Thymus (tissue), 11 donors: ENCODE data around the gene OXCT1. TPM values are rescaled to one million over a fixed set of nuclear protein-coding genes. Genes with fewer than 3 reads are reported as not detected.

Source experiments
- DNase-seq, 9 donors: peaks; one replicate each; pipeline ENCODE4 v3.0.0-alpha.2; 2013; ENCODE audit warnings: low spot score in 9 of 9, low read depth in 6 of 9, missing footprints in 1 of 9
- H3K27ac ChIP-seq, 2 donors: one replicate each; pipeline ENCODE4 v1.5.1; 2013; ENCODE audit warnings: control low read depth in 1 of 2, low read depth in 1 of 2, low read length in 1 of 2, mild to moderate bottlenecking in 1 of 2, moderate library complexity in 1 of 2
- H3K27me3 ChIP-seq, 2 donors: one replicate each; pipeline ENCODE4 v1.5.1; 2013; ENCODE audit warnings: low read length in 1 of 2; ENCODE audit not compliant: control insufficient read depth in 2 of 2, insufficient read depth in 1 of 2
- H3K36me3 ChIP-seq, 2 donors: one replicate each; pipeline ENCODE4 v1.5.1; 2013; ENCODE audit warnings: low read length in 1 of 2, mild to moderate bottlenecking in 1 of 2, moderate library complexity in 1 of 2; ENCODE audit not compliant: control insufficient read depth in 2 of 2, insufficient read depth in 2 of 2
- H3K4me1 ChIP-seq, 2 donors: one replicate each; pipeline ENCODE4 v1.5.1; 2013; ENCODE audit warnings: low read length in 2 of 2; ENCODE audit not compliant: control insufficient read depth in 2 of 2, insufficient read depth in 2 of 2
- H3K4me3 ChIP-seq, 2 donors: one replicate each; pipeline ENCODE4 v1.5.1; 2013; ENCODE audit warnings: low read length in 2 of 2, control low read depth in 1 of 2, mild to moderate bottlenecking in 1 of 2
- H3K9me3 ChIP-seq, 2 donors: one replicate each; pipeline ENCODE4 v1.5.1; 2013; ENCODE audit warnings: low read length in 1 of 2, mild to moderate bottlenecking in 1 of 2; ENCODE audit not compliant: control insufficient read depth in 2 of 2, insufficient read depth in 1 of 2
- WGBS: extraction: QIAGEN DNeasy Blood & Tissue Kit; methylation state at CpG from one replicate; pipeline ENCODE4 v1.1.7; 2013; 5-methylcytosine and 5-hydroxymethylcytosine counted together
- polyA plus RNA-seq: library from polyadenylated mRNA; stranded (reverse); fragments of 200-250 nt; gene quantifications from one replicate; pipeline ENCODE4 v1.2.3, GENCODE V29; 2013
- total RNA-seq: library from RNA; stranded (reverse); fragments of 120-200 nt; gene quantifications from one replicate; pipeline ENCODE4 v1.2.4, GENCODE V29; 2013
- donor health status: healthy.

Gene OXCT1
- total and polyA plus RNA-seq, 2 donors, result 44.1 to 56.0 TPM

- Histone ChIP-seq H3K4me3 (no peak overlapping the region), H3K27me3 (no peaks in the 10 kb centered on the region), H3K27ac (no peak overlapping the region), H3K36me3 (peaks cover 19 to 60% of the 10 kb centered on the region in 2 donors), H3K9me3 (no peaks in the 10 kb centered on the region), H3K4me1 (no peaks in the 10 kb centered on the region)
- no peak for DNase-seq
These were observed 74.2 kb downstream of the OXCT1 start for GRCh38 chr5:41796061-41796460.

- 97% methylated on average over 6 of the region's 6 CpGs for WGBS
- Histone ChIP-seq H3K9me3 (no peaks in the 10 kb centered on the region), H3K27ac (no peak overlapping the region), H3K4me3 (no peak overlapping the region), H3K36me3 (peaks cover 12 to 55% of the 10 kb centered on the region in 2 donors), H3K27me3 (no peaks in the 10 kb centered on the region), H3K4me1 (no peaks in the 10 kb centered on the region)
- no peak for DNase-seq
These were observed 75.1 kb downstream of the OXCT1 start for GRCh38 chr5:41795125-41795524.

GRCh38 chr5:41794471-41794870, 75.8 kb downstream of the OXCT1 start:
- no peak for DNase-seq
- Histone ChIP-seq H3K4me3 (no peak overlapping the region), H3K4me1 (no peaks in the 10 kb centered on the region), H3K27me3 (no peaks in the 10 kb centered on the region), H3K9me3 (no peaks in the 10 kb centered on the region), H3K27ac (peak overlapping the region in 1 of 2 donors; percentile 18), H3K36me3 (peaks cover 7 to 50% of the 10 kb centered on the region in 2 donors)
- WGBS, result 92% methylated on average over 4 of the region's 4 CpGs

GRCh38 chr5:41793141-41793770, 77.0 kb downstream of the OXCT1 start:
- Histone ChIP-seq H3K27me3 (no peaks in the 10 kb centered on the region), H3K9me3 (no peaks in the 10 kb centered on the region), H3K4me3 (no peak overlapping the region), H3K36me3 (peaks cover 7 to 45% of the 10 kb centered on the region in 2 donors), H3K4me1 (no peaks in the 10 kb centered on the region), H3K27ac (no peak overlapping the region)
- 97% methylated on average over 3 of the region's 3 CpGs for WGBS
- no peak for DNase-seq

- no peak for DNase-seq
- WGBS, result 97% methylated on average over 6 of the region's 6 CpGs
- Histone ChIP-seq H3K4me3 (no peak overlapping the region), H3K9me3 (no peaks in the 10 kb centered on the region), H3K27ac (no peak overlapping the region), H3K27me3 (no peaks in the 10 kb centered on the region), H3K36me3 (peaks cover 11 to 38% of the 10 kb centered on the region in 2 donors), H3K4me1 (no peaks in the 10 kb centered on the region)
These were observed 80.0 kb downstream of the OXCT1 start for GRCh38 chr5:41790038-41790776.

GRCh38 chr5:41789434-41789833, 80.8 kb downstream of the OXCT1 start:
- Histone ChIP-seq H3K4me3 (no peak overlapping the region), H3K27ac (no peak overlapping the region), H3K27me3 (no peaks in the 10 kb centered on the region), H3K4me1 (no peaks in the 10 kb centered on the region), H3K9me3 (no peaks in the 10 kb centered on the region), H3K36me3 (peaks cover 4 to 31% of the 10 kb centered on the region in 2 donors)
- 99% methylated on average over 1 of the region's 1 CpG for WGBS
- DNase-seq, result no peak

- H3K27ac ChIP-seq, result no peak overlapping the region
- DNase-seq, result no peak
- H3K27me3 ChIP-seq, result no peaks in the 10 kb centered on the region
- H3K9me3 ChIP-seq, result no peaks in the 10 kb centered on the region
- H3K4me3 ChIP-seq, result no peak overlapping the region
- H3K36me3 ChIP-seq, result peaks cover 4 to 26% of the 10 kb centered on the region in 2 donors
- no peaks in the 10 kb centered on the region for H3K4me1 ChIP-seq
- WGBS, result 95% methylated on average over 2 of the region's 2 CpGs
These were observed 81.3 kb downstream of the OXCT1 start for GRCh38 chr5:41788941-41789368.

GRCh38 chr5:41787265-41787664, 83.0 kb downstream of the OXCT1 start:
- Histone ChIP-seq H3K27me3 (no peaks in the 10 kb centered on the region), H3K4me3 (no peak overlapping the region), H3K27ac (no peak overlapping the region), H3K4me1 (no peaks in the 10 kb centered on the region), H3K9me3 (no peaks in the 10 kb centered on the region), H3K36me3 (peaks cover 4 to 24% of the 10 kb centered on the region in 2 donors)
- peak in 1 of 9 donors; percentile 7 for DNase-seq
- 96% methylated on average over 2 of the region's 2 CpGs for WGBS

GRCh38 chr5:41785061-41785460, 85.2 kb downstream of the OXCT1 start:
- H3K27me3 ChIP-seq, result no peaks in the 10 kb centered on the region
- peaks cover 4 to 18% of the 10 kb centered on the region in 2 donors for H3K36me3 ChIP-seq
- no peak overlapping the region for H3K4me3 ChIP-seq
- no peak overlapping the region for H3K27ac ChIP-seq
- H3K9me3 ChIP-seq, result no peaks in the 10 kb centered on the region
- DNase-seq, result no peak
- H3K4me1 ChIP-seq, result no peaks in the 10 kb centered on the region
